ENCODE results near the gene CDH18.

CDH18 gene

DNA sequence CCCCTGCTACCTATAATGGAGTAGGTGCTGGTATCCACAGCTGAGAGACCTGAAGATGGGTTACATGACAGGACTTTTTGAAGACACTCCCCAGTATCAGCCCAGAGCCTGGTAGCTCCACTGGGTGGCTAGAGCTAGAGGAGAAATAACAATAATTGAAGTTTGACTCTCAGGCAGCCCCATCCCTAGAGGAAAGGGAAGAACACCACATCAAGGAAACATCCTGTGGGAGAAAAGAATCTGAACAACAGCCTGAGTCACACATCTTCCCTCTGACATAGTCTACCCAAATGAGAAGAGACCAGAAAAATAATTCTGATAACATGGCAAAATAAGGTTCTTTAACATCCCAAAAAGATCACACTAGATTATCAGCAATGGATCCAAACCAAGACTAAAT, 432.1 kb downstream of the CDH18 start:
- no peak for DNase-seq

DNA sequence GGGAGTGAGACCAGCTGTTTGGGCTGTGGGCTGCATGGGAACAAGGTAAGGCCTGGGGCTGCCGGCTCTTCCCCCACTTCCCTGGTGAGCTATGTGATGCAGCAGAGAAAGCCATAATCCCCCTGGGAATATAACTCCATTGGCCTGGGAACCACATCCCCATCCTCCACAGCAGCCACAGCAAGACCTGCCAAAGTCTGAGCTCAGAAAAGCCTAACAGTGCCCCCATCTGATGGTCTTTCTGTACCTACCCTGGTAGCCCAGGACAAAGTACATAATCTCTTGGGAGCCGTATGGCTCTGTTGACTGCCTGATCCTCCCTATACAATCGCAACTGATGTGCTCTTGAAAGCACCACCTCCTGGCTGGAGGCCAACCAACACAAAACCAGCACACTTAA, 432.6 kb downstream of the CDH18 start:
- DNase-seq = no peak

DNA sequence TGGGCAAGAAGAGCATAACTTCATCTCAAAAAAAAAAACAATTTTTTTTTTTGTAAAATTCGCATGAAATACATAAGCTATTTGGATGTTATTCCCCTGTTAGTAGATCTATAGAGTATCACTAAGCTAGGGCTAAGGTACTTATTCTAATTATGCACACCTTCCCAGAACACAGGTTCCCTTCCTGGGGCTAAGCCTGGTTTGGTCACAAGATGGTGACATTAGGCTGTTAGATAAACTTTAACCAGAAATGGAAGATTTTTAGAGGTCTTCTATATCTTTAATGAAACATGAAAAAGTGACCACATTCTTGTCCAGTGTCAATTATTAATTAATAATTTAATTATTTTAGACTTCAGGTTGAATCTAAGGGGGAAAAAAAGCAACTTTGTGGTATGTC, 433.5 kb downstream of the CDH18 start:
- DNase-seq = no peak

DNA sequence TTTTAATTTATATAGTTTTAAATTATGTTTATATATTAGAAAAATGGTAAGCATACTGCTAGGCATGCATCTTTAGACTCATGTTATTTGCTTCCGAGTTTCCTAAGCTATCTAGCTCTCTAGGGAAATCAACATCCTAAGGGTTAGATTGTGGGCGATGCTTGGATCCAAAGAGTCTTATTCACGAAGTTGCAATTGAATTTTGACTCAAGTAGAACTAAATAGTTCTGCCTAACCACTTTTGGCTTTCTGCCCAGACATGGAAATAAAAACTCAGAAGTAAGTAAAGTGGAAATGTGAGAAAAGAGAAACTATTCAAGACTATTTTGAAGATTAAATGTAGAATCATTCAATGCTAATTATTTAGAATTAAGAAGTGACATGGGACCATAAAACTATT, 440.4 kb downstream of the CDH18 start:
- no peak for DNase-seq

DNA sequence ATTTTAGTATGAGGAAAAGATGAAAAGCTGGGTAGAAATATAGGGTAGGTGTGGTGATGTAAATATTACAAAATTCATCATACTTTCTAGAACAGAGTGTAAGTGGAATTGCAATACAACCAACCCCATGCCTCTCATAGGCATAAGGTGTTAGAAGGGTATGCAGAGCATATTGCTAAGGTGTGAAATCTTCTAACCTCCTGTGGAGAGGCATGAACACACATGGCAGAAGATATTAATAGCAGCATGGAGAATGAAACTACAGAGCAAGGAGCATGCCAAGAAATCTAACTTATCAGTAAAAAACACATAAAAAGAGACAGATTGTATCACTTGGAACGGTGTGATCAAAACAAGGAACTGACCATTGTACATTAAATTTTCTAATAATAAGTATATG, 441.5 kb downstream of the CDH18 start:
- DNase-seq = no peak

GRCh38 chr5:19538607-19539006, 449.4 kb downstream of the CDH18 start:
- no peak for DNase-seq

GRCh38 chr5:19536387-19536786, 451.6 kb downstream of the CDH18 start:
- DNase-seq = no peak

DNA sequence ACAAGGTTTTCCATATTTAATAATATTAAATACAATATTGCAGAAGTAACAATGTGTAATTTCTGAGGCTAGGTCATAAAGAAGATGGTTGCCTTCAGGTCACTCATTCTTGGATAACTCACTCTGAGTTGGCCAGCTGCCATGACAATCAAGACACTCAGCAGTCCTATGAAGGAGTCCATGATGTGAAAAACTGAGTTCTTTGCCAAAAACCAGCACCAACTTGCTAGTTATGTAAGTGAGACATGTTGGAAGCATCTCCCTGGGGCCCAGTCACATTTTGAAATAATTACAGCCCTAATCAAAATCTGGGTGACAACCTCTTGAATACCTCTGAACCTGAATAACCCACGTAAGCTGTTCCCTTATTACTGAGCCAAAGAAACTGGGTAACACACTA, 453.2 kb downstream of the CDH18 start:
- DNase-seq = no peak

DNA sequence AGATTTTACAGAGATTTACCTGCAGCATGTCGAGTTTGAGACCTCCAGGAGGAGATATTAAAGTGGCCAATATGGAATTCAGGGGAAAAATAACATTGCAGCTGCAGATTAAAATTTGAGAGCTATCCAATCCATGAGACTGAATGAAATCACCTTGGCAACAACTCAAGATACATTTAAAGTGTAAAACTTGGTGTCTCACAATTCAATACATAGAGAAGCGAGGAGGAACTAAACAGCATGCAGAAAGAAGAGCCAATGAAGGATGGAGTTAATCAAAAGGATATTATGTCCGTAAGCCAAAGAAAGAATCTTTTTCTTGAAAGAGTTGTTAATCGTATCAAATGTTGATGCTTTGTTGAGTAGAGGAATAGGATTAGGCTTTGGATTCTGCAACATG, 455.1 kb downstream of the CDH18 start:
- DNase-seq = no peak

GRCh38 chr5:19531374-19531952, 456.5 kb downstream of the CDH18 start:
- DNase-seq = no peak

- DNase-seq = no peak
Measured at GRCh38 chr5:19519448-19519847, 468.6 kb downstream of the CDH18 start.

DNA sequence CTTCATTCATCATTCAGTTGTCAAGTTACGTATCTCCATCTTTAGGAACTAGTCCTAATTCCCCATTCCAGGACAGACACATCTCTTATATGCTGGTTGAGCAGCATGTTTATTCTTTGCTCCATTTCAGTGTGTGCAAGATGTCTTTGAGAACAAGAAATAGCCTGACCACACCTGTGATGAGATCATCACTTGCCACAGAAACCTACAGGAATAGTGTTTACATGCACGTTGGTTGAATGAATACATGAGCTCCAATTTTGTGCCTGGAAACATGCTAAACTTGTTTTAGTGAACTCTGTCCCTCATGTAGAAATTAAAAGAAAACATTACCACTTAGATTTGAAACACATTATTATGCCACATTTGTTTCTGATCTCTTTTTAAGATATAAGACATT, 489.1 kb downstream of the CDH18 start:
- DNase-seq = no peak

DNA sequence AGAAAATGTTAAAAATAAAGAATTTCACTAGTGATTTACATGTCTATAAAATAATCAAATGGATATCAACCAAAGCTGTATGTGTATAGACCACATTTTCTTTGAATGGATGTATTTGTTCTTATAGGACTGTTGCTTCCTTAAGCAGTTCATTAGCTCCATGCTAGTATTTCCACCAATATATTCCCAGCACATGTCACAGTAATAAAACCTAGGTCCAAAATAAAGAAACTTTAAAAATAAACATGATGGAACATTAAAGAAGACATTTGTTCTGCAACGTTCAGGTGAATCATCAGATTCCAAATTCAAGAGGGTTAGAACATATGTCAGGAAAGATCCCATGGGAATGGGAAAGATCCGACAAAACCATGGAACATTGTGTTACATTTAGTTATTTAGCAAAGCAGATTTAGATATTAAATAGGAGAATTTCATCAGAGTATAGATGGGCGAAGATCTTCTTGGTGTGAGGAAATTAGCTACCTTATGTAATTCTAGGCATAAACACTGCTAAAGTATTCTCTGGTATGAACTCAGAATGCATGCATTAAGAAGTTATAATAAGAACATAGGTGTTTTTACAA, 490.7 kb downstream of the CDH18 start:
- no peak for DNase-seq

GRCh38 chr5:19496056-19496455, 491.9 kb downstream of the CDH18 start:
- DNase-seq = no peak

- no peak for DNase-seq
Measured at GRCh38 chr5:19492861-19493260, 495.1 kb downstream of the CDH18 start.

DNA sequence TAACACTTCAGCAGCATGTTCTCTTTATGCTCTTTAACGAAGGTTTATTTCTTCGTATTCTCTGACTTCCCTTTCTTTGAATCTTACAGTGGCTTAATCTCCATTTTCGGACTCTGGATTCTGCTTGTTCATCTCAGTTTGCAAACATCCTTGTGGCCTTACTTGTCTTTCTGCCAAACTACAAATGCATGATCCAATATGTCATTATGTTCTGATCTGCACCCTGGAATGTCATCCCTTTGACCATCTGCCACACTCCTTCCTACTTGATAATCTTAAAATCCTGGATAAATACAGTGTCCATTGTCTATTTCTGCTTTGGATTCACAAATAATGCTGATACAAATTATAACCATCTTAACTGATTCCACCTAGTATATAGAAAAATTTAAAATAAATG, 499.2 kb downstream of the CDH18 start:
- DNase-seq = no peak

GRCh38 chr5:19487480-19487879, 500.5 kb downstream of the CDH18 start:
- DNase-seq = no peak

GRCh38 chr5:19479562-19479961, 508.4 kb downstream of the CDH18 start:
- DNase-seq = no peak

DNA sequence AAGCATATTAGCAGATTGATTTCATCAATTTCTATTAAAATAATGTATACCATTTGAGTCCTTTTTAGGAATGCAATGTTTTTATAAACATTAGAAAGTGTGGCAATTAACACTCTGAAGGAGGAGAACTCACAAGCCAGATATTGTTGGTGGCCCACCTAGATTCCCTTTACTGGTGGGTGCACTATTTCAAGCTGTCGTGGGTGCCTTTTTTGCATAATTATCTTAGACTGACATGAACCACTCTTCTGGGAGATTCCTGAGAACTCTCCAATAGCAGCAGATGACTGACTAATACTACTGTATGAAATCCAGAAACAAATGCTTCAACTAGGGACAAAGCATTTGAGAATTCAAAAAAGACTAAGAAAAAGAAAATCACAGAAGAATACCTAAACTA, 526.0 kb downstream of the CDH18 start:
- no peak for DNase-seq

- DNase-seq = no peak
Measured at GRCh38 chr5:19424506-19424905, 563.5 kb downstream of the CDH18 start.

All from T-helper 9 cell (primary cell).